WTC11 (cell line): Measurements from ENCODE around the gene PA2G4. TPM values are rescaled to one million over a fixed set of nuclear protein-coding genes. Genes with fewer than 3 reads are reported as not detected.

Experiments
- ATAC-seq: fragments of 200-7000 bp; cut with Tn5 transposase; 2 replicates; pipeline ENCODE4 v1.10.0; 2021; ENCODE audit warnings: mild to moderate bottlenecking, moderate library complexity
- CTCF ChIA-PET: fragments of 300-600 bp; sonication (Branson Sonifier 250); formaldehyde crosslinking; loops from one replicate; lab custom pipeline; 2021; ENCODE audit warnings: antibody characterized with exemption; lab: Charles Lee
- POLR2A ChIA-PET: fragments of 350-600 bp; sonication (Branson Sonifier 250); formaldehyde crosslinking; loops from one replicate; lab custom pipeline; 2021; ENCODE audit warnings: antibody characterized with exemption; lab: Charles Lee
- DNase-seq: peaks from one replicate; pipeline ENCODE4 v3.0.0; 2021; ENCODE audit warnings: low spot score
- H3K27ac Mint-ChIP-seq: 2 replicates; pipeline ENCODE4 v1.8.0; 2021; ENCODE audit warnings: mixed read lengths
- H3K27me3 Mint-ChIP-seq: 2 replicates; pipeline ENCODE4 v1.8.0; 2021; ENCODE audit warnings: low read depth, mild to moderate bottlenecking, moderate library complexity, mixed read lengths
- H3K36me3 Mint-ChIP-seq: 2 replicates; pipeline ENCODE4 v1.8.0; 2021; ENCODE audit warnings: mixed read lengths
- H3K4me1 Mint-ChIP-seq: 2 replicates; pipeline ENCODE4 v1.8.0; 2022; ENCODE audit warnings: mixed read lengths
- H3K4me3 Mint-ChIP-seq: 2 replicates; pipeline ENCODE4 v1.8.0; 2021; ENCODE audit warnings: mild to moderate bottlenecking, moderate library complexity, mixed read lengths
- H3K9me3 Mint-ChIP-seq: 2 replicates; pipeline ENCODE4 v1.8.0; 2021; ENCODE audit warnings: mixed read lengths
- CREM ChIP-seq: sonication (generic); formaldehyde crosslinking; IDR thresholded peaks from 2 replicates; pipeline ENCODE4 v1.8.1; 2022; ENCODE audit warnings: mild to moderate bottlenecking, missing genetic modification reagents, moderate library complexity
- ESRRA ChIP-seq: sonication (generic); formaldehyde crosslinking; IDR thresholded peaks from 2 replicates; pipeline ENCODE4 v1.8.1; 2022; ENCODE audit warnings: mild to moderate bottlenecking, missing genetic modification reagents, borderline replicate concordance
- FOXK1 ChIP-seq: sonication (generic); formaldehyde crosslinking; IDR thresholded peaks from 2 replicates; pipeline ENCODE4 v1.8.0; 2022; ENCODE audit warnings: mild to moderate bottlenecking, moderate library complexity, missing genetic modification reagents
- GRHL2 ChIP-seq: fragments of 250-450 bp; sonication (Bioruptor Pico); IDR thresholded peaks from 2 replicates; pipeline ENCODE4 v1.8.0; 2022; ENCODE audit warnings: mild to moderate bottlenecking, moderate library complexity; ENCODE audit not compliant: insufficient replicate concordance, severe bottlenecking
- GTF2I ChIP-seq: fragments of 250-450 bp; sonication (Bioruptor Pico); conservative IDR thresholded peaks from 2 replicates; pipeline ENCODE4 v1.4.0; 2021; ENCODE audit warnings: mild to moderate bottlenecking
- JUN ChIP-seq: sonication (generic); formaldehyde crosslinking; IDR thresholded peaks from 2 replicates; pipeline ENCODE4 v1.8.0; 2023; ENCODE audit warnings: mild to moderate bottlenecking, missing genetic modification reagents
- MXD4 ChIP-seq: fragments of 250-450 bp; sonication (Bioruptor Pico); IDR thresholded peaks from 2 replicates; pipeline ENCODE4 v1.8.0; 2021; ENCODE audit warnings: mild to moderate bottlenecking, moderate library complexity, borderline replicate concordance
- RELA ChIP-seq: sonication (generic); formaldehyde crosslinking; IDR thresholded peaks from 2 replicates; pipeline ENCODE4 v1.8.1; 2022; ENCODE audit warnings: missing genetic modification reagents, mild to moderate bottlenecking, borderline replicate concordance
- SMAD4 ChIP-seq: sonication (generic); formaldehyde crosslinking; IDR thresholded peaks from 2 replicates; pipeline ENCODE4 v1.8.0; 2022; ENCODE audit warnings: mild to moderate bottlenecking, missing genetic modification reagents
- SOX15 ChIP-seq: fragments of 250-450 bp; sonication (Bioruptor Pico); IDR thresholded peaks from 2 replicates; pipeline ENCODE4 v1.9.0; 2021; ENCODE audit warnings: mild to moderate bottlenecking
- TEAD1 ChIP-seq: sonication (generic); formaldehyde crosslinking; IDR thresholded peaks from 2 replicates; pipeline ENCODE4 v1.8.0; 2022; ENCODE audit warnings: mild to moderate bottlenecking, missing genetic modification reagents
- TEAD4 ChIP-seq: sonication (generic); formaldehyde crosslinking; IDR thresholded peaks from 2 replicates; pipeline ENCODE4 v1.8.0; 2022; ENCODE audit warnings: mild to moderate bottlenecking, missing genetic modification reagents
- total RNA-seq: library from RNA; stranded (reverse); gene quantifications from 3 replicates; pipeline ENCODE4 v1.2.3, GENCODE V29; 2021
- TF ChIP-seq, protein P1 (sequence below): fragments of 250-450 bp; sonication (Bioruptor Pico); IDR thresholded peaks from 2 replicates; pipeline ENCODE4 v1.9.0; 2021; ENCODE audit warnings: mild to moderate bottlenecking, borderline replicate concordance
- TF ChIP-seq, protein P2 (sequence below): sonication (generic); formaldehyde crosslinking; IDR thresholded peaks from 2 replicates; pipeline ENCODE4 v1.8.1; 2022; ENCODE audit warnings: low read depth, missing genetic modification reagents, borderline replicate concordance
- TF ChIP-seq, protein P3 (sequence below): sonication (generic); formaldehyde crosslinking; IDR thresholded peaks from 2 replicates; pipeline ENCODE4 v1.8.0; 2022; ENCODE audit warnings: mild to moderate bottlenecking, missing genetic modification reagents
- TF ChIP-seq, protein P4 (sequence below): fragments of 200-600 bp; IDR thresholded peaks from 2 replicates; pipeline ENCODE4 v1.8.0; 2022; ENCODE audit warnings: antibody characterized with exemption
- TF ChIP-seq, protein P5 (sequence below): sonication (generic); formaldehyde crosslinking; IDR thresholded peaks from 2 replicates; pipeline ENCODE4 v1.8.1; 2023; ENCODE audit warnings: mild to moderate bottlenecking, missing genetic modification reagents, borderline replicate concordance
- TF ChIP-seq, protein P6 (sequence below): fragments of 250-450 bp; sonication (Bioruptor Pico); conservative IDR thresholded peaks from 2 replicates; pipeline ENCODE4 v1.9.0; 2021; ENCODE audit warnings: mild to moderate bottlenecking

The PA2G4 gene
- total RNA-seq, 1 experiment from 2014 or later: 249 TPM

DNA sequence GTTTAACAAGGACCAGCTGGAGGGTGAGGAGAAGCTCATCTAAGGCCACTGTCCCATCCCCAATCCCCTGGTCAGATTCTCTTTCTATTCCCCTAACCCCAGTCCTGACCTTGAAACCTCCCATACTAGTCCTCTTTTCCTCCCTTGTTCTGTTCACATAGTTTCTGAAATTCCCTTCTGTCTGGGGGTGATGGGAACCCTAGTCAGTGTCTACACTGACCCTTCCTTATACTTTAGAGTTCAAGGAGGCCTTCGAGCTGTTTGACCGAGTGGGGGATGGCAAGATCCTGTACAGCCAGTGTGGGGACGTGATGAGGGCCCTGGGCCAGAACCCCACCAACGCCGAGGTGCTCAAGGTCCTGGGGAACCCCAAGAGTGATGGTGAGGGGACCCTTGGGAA, 50.5 kb downstream of the PA2G4 start:
- POLR2A ChIA-PET: no interaction called here
- TF ChIP-seq JUN (CRISPR knock-in tag) (no peak), GRHL2 (CRISPR knock-in tag) (no peak), SOX15 (CRISPR knock-in tag) (no peak), TEAD1 (CRISPR knock-in tag) (no peak), SMAD4 (CRISPR knock-in tag) (no peak), TEAD4 (CRISPR knock-in tag) (no peak), CREM (CRISPR knock-in tag) (no peak), ESRRA (CRISPR knock-in tag) (no peak), FOXK1 (CRISPR knock-in tag) (no peak), GTF2I (CRISPR knock-in tag) (no peak), RELA (CRISPR knock-in tag) (no peak), MXD4 (no peak)
- TF ChIP-seq, protein P1, sequence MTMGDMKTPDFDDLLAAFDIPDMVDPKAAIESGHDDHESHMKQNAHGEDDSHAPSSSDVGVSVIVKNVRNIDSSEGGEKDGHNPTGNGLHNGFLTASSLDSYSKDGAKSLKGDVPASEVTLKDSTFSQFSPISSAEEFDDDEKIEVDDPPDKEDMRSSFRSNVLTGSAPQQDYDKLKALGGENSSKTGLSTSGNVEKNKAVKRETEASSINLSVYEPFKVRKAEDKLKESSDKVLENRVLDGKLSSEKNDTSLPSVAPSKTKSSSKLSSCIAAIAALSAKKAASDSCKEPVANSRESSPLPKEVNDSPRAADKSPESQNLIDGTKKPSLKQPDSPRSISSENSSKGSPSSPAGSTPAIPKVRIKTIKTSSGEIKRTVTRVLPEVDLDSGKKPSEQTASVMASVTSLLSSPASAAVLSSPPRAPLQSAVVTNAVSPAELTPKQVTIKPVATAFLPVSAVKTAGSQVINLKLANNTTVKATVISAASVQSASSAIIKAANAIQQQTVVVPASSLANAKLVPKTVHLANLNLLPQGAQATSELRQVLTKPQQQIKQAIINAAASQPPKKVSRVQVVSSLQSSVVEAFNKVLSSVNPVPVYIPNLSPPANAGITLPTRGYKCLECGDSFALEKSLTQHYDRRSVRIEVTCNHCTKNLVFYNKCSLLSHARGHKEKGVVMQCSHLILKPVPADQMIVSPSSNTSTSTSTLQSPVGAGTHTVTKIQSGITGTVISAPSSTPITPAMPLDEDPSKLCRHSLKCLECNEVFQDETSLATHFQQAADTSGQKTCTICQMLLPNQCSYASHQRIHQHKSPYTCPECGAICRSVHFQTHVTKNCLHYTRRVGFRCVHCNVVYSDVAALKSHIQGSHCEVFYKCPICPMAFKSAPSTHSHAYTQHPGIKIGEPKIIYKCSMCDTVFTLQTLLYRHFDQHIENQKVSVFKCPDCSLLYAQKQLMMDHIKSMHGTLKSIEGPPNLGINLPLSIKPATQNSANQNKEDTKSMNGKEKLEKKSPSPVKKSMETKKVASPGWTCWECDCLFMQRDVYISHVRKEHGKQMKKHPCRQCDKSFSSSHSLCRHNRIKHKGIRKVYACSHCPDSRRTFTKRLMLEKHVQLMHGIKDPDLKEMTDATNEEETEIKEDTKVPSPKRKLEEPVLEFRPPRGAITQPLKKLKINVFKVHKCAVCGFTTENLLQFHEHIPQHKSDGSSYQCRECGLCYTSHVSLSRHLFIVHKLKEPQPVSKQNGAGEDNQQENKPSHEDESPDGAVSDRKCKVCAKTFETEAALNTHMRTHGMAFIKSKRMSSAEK (CRISPR knock-in tag): no peak
- TF ChIP-seq, protein P2, sequence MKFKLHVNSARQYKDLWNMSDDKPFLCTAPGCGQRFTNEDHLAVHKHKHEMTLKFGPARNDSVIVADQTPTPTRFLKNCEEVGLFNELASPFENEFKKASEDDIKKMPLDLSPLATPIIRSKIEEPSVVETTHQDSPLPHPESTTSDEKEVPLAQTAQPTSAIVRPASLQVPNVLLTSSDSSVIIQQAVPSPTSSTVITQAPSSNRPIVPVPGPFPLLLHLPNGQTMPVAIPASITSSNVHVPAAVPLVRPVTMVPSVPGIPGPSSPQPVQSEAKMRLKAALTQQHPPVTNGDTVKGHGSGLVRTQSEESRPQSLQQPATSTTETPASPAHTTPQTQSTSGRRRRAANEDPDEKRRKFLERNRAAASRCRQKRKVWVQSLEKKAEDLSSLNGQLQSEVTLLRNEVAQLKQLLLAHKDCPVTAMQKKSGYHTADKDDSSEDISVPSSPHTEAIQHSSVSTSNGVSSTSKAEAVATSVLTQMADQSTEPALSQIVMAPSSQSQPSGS (CRISPR knock-in tag): no peak
- TF ChIP-seq, protein P3, sequence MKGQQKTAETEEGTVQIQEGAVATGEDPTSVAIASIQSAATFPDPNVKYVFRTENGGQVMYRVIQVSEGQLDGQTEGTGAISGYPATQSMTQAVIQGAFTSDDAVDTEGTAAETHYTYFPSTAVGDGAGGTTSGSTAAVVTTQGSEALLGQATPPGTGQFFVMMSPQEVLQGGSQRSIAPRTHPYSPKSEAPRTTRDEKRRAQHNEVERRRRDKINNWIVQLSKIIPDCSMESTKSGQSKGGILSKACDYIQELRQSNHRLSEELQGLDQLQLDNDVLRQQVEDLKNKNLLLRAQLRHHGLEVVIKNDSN (CRISPR knock-in tag): no peak
- TF ChIP-seq, protein P4, sequence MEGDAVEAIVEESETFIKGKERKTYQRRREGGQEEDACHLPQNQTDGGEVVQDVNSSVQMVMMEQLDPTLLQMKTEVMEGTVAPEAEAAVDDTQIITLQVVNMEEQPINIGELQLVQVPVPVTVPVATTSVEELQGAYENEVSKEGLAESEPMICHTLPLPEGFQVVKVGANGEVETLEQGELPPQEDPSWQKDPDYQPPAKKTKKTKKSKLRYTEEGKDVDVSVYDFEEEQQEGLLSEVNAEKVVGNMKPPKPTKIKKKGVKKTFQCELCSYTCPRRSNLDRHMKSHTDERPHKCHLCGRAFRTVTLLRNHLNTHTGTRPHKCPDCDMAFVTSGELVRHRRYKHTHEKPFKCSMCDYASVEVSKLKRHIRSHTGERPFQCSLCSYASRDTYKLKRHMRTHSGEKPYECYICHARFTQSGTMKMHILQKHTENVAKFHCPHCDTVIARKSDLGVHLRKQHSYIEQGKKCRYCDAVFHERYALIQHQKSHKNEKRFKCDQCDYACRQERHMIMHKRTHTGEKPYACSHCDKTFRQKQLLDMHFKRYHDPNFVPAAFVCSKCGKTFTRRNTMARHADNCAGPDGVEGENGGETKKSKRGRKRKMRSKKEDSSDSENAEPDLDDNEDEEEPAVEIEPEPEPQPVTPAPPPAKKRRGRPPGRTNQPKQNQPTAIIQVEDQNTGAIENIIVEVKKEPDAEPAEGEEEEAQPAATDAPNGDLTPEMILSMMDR: no peak
- TF ChIP-seq, protein P5, sequence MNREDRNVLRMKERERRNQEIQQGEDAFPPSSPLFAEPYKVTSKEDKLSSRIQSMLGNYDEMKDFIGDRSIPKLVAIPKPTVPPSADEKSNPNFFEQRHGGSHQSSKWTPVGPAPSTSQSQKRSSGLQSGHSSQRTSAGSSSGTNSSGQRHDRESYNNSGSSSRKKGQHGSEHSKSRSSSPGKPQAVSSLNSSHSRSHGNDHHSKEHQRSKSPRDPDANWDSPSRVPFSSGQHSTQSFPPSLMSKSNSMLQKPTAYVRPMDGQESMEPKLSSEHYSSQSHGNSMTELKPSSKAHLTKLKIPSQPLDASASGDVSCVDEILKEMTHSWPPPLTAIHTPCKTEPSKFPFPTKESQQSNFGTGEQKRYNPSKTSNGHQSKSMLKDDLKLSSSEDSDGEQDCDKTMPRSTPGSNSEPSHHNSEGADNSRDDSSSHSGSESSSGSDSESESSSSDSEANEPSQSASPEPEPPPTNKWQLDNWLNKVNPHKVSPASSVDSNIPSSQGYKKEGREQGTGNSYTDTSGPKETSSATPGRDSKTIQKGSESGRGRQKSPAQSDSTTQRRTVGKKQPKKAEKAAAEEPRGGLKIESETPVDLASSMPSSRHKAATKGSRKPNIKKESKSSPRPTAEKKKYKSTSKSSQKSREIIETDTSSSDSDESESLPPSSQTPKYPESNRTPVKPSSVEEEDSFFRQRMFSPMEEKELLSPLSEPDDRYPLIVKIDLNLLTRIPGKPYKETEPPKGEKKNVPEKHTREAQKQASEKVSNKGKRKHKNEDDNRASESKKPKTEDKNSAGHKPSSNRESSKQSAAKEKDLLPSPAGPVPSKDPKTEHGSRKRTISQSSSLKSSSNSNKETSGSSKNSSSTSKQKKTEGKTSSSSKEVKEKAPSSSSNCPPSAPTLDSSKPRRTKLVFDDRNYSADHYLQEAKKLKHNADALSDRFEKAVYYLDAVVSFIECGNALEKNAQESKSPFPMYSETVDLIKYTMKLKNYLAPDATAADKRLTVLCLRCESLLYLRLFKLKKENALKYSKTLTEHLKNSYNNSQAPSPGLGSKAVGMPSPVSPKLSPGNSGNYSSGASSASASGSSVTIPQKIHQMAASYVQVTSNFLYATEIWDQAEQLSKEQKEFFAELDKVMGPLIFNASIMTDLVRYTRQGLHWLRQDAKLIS (CRISPR knock-in tag): no peak
- TF ChIP-seq, protein P6, sequence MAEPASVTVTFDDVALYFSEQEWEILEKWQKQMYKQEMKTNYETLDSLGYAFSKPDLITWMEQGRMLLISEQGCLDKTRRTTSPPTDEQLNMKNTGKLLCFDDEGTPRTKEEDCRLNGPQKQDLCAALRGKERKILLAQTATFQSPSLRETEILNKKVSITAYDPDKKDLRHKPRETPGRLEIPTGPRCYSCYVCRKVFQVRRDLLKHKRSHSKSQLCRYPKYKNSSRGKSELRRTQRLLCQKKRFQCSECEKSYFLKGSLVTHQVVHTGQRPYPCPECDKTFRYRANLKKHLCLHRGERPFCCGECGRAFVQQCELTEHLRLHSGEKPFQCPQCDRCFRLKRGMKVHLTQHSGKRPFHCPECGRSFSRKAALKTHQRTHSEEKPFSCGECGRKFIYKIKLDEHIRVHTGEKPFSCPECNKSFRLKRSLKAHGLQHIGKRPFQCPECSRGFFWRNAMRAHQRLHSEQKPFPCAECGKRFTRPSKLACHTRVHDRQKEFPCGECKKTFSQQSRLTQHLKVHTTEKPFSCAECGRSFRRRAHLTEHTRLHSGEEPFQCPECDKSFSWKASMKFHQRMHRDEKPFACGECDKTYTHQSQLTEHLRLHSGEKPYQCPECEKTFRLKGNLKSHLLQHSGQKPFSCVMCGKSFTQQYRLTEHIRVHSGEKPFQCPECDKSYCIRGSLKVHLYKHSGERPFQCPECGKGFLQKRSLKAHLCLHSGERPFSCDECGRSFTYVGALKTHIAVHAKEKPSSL (CRISPR knock-in tag): no peak
- peak overlapping the region; percentile 55; the same call in 1 of the 2 replicates for H3K27ac Mint-ChIP-seq
- no peaks in the 10 kb centered on the region for H3K9me3 Mint-ChIP-seq
- H3K27me3 Mint-ChIP-seq: no peaks in the 10 kb centered on the region
- peaks cover 25% of the 10 kb centered on the region for H3K36me3 Mint-ChIP-seq
- no peak overlapping the region for H3K4me3 Mint-ChIP-seq
- ATAC-seq (no peak), DNase-seq (no peak)
- CTCF ChIA-PET: interaction anchor here (0.9 to 1.3 kb wide), 4 partner anchors 27 to 161 kb away, joined by 3 read pairs; partner anchors contain the start of genes CNPY2, ESYT1 and SMARCC2
- H3K4me1 Mint-ChIP-seq: peaks cover 30% of the 10 kb centered on the region
